SKM-1 treated with dmso at 0.1 percent for 144 hours (cell line): ENCODE measurements around the gene SCN3B.
"Not testable (repeated sequence)": the region's sequence is repeated elsewhere in the genome, so short reads cannot be mapped to it uniquely, and the experiment has no call there.

ENCODE experiments used
- DNase-seq: peaks from one replicate; lab custom pipeline; 2025; ENCODE audit not compliant: unreplicated experiment; lab: John Stamatoyannopoulos, UW

SCN3B gene

DNA sequence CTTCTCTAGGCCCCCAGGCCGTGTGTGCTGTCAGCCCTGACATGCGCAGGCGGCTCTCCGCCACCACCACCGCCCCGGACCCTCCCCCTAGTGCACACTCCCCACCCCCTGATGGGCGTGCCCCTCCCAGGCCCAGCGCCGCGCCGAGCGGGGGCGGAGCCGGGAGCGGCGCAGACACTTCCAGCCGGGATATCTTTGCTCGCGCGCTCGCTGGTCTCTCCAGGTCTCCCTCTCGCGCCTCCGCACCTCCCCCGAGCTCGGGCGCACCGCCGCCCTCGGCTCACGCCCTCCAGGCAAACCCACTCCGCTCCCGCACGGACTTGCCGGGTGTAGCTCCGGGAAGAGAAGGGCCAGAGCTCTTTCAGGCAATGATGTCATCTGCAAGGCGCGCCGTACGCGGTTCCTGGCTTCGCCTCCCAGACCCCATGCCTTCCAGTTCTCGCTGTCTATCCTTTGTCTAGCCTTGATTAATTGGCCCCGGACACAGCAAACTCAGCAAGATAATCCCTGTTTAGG is at the start of gene SCN3B:
Gene SCN3B (minus strand): TSS at position 59 of the 516 bp plus-strand sequence. CDS start 823 bp downstream, outside the sequence.
- no peak for DNase-seq

DNA sequence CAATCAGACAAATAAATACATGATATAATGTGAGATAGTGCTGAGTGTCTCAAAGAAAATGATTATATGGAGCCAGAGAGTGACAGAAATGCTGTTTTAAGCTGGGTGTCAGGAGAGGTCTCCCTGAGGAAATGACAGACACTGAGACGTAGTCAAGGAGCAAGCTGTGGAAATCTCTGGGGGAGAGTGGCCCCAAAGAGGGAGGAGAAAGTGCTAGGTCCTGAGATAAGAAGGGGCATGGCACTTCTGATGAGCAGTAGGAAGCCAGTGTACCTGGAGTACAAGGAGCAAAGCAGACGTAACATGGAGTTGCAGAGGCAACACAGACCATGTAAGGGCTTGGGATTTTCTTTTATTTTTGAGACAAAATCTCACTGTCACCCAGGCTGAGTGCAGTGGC is 48.3 kb upstream of the SCN3B start:
- no peak for DNase-seq

GRCh38 chr11:123702139-123702538 is 47.7 kb upstream of the SCN3B start:
- DNase-seq = no peak

DNA sequence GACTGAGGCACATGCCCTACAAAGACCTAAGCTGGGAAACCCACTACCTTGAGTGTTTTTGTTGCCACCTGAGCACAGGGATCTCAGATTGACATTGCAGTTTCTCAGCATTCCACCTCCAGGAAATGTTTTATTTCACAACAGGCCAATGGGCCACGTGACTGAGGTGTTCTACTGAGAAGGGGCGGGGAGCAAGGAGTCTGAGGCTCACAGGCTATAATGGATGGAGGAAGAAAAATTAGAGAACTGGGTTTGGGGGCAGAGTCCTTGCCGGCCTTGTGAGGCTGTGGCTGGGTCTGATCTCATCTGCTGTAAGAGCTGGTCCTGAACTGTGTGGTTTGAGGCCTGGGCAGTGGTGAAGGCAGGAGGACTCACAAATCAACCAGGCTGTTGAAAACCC is 46.3 kb upstream of the SCN3B start:
- DNase-seq = peak; percentile 51

DNA sequence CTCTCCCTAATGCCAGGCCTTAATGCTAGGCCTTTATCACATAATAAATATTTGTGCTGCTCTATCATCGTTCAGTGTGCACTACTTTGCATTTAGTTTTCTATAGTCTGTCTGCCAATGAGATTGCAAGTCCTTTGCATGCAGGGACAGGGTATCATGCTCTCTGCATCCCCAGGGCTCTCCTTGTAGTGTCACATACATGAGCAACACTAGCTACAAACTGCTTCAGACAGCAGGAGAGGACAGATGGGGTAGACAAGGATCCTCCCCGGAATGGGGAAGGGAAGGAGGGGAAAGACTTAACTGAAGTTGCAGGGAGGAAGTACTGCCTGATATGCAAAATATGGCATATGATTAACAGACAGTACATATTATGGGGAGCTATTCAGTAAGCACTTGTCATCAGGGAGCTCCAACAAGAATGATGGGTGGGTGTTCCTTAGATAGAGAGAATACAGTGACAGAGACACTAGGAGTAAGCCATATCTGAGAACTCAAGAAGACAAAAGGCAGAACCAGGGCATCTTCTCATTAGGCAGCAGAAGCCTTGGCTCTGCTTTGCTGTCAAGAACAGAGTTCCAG is 44.2 kb upstream of the SCN3B start:
- DNase-seq = no peak

DNA sequence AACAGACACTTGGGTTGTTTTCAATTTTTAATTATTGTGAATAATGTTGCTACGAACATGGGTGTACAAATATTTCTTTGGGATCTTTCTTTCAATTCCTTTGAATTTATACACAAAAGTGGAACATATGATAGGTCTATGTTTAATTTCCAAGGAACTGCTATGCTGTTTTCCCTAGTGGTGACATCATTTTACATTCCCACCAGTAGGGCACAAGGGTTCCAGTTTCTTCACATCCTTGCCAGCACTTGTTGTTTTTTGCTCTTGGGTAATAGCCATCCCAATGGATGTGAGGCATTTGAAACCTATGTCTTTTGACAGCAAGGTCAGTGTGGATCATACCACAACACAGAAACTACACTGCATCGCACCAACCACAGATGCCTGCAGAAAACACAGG is 41.8 kb upstream of the SCN3B start:
- no peak for DNase-seq

GRCh38 chr11:123695231-123695630 is 40.8 kb upstream of the SCN3B start:
- DNase-seq = no peak

- no peak for DNase-seq
Measured at GRCh38 chr11:123694551-123694950, 40.1 kb upstream of the SCN3B start.

DNA sequence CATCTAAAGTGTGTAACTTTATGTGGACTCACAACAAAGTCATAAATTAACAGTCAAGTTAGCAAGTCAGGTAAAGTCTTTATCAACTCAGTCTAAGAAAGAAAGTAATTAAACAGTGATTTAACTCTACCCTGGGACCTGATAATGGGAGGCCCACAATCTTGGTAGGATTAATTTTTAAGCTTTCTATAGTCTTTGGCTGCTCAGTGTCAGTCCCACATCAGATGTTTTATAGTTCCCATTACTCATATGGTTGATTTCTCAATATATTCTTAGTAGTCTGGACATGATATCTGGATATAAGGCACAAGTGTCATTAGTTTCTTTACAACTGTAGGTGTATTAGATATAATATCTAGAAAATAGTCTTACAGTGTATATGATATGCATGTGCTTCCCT is 38.5 kb upstream of the SCN3B start:
- DNase-seq = no peak

GRCh38 chr11:123690485-123690884 is 36.1 kb upstream of the SCN3B start:
- no peak for DNase-seq

GRCh38 chr11:123684601-123685000 is 30.2 kb upstream of the SCN3B start:
- DNase-seq = no peak

GRCh38 chr11:123683428-123684170 is 29.2 kb upstream of the SCN3B start:
- DNase-seq = no peak

DNA sequence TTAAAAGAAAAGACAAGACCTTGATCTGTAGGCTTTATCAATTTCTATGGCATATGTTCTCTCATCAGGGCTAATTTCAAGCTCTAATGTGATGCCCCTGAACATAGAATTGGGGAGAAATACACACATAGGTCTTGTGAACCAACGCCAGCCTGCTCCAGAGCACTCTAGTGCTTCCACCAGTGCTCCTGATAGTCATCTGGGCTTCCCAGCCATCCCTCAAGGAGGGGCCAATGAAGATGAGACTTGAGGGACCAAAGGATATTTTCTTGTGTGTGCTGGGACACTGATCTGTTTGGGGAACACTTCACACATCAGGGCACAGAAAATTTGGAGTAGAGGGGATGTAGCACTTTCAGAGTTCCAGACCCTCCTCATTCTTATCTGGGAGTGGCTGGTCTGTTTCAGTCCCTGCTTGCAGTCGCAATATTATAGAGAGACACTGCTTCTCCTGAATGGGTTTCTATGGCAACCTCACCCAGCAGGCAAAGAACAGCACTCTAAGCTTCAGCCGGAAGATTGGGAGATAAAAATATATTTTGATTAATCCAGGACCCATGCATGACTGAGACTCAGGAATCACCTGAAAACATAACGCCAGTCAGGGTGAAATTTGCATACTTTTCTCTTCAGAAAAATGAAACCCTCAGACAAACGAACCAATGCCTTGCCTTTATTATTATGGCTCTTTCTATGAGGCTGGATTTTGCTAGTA is 28.4 kb upstream of the SCN3B start:
- no peak for DNase-seq

DNA sequence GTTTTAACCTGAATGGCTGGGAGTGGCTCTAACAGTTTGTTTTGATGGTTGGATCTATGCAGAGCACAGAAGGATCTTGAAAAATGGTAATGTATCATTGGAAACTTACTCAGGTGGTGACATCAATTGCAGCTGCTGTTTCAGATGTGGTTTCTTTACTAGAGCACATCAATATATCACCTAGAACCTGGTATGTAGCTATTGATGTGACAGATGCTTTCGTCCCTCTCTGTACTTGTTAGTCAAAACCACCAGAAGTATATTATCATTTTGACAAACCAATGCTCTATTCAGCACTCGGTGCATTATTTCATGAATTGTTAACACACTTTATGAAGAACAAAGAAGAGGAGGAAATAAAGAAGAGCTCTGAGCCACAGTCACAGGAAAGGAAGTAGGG is 26.6 kb upstream of the SCN3B start:
- no peak for DNase-seq

DNA sequence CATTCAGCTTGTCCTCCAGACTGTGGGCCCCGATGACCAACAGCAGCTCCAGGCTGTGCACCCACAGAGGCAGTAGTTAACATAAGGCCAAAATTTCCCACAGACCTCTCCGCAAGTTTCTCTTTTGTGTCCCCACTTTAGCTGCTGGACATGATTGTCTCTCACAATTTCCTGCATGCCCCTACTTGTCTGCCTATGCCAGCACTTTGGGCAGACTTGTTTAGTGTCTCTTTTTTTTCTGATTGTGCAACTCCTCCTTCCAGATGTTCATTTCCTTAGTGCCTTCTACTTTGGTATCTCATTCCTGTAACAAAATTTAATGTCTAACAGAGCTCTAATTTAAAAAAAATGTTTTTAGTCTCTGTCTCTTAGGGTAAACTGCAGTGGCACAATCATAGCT is 23.8 kb upstream of the SCN3B start:
- no peak for DNase-seq

DNA sequence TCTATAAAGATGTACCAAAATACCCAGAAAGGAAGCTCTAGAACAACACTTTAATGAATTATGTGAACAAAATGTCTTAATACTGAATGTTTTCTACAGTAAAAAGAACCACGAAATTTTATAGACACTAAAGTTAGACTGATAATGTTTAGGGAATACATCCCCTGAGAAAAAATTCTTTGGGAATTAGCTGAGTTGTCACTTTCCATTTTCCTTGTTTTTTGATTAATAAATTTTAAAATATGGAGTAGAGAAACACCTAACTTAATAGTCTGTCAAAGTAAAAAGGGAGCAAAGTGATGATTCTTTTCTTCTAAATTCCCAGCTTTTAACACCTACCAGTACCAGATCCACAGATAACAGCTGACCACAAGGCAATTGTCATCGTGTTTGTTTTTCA is 23.1 kb upstream of the SCN3B start:
- no peak for DNase-seq

DNA sequence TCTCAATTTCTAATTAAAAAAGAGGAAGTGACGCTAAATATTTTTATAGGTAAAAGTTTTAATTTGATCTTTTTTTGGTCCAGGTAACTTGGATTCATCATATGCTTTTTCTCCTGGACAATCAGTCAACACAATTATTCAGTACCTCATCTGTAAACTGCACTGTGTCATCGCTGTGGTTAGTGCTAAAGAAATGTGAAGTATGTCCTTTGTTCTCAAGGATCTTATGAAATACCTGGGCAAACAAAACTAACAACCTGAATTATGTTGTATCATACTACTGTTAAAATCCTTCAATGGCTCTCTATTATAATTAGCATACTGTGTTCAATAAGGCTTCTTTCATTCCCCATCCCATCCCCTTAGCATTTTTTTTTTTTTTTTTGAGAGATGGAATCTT is 19.9 kb upstream of the SCN3B start:
- DNase-seq = no peak

- no peak for DNase-seq
Measured at GRCh38 chr11:123672568-123672967, 18.1 kb upstream of the SCN3B start.

DNA sequence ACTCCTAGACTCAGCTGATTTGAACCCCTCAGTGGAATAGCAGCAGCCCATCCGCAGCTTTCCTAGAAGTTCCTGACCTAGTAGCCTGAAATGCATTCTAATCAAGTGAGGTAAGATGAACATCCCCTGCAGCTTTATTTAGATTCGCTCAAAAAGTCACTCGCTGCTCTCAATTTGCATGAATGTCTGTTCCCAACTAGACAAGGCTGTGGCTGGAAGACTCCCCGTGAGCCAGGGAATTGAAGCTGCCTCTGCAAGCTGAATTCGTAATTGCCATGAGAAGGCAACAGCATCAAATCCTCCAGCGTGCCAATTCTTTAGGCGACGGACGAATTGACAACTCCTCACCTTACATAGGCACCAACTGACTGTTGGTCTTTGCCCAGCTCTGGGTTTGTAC is 17.1 kb upstream of the SCN3B start:
- DNase-seq = no peak

- no peak for DNase-seq
Measured at GRCh38 chr11:123670081-123670480, 15.7 kb upstream of the SCN3B start.

- no peak for DNase-seq
Measured at GRCh38 chr11:123665306-123665705, 10.9 kb upstream of the SCN3B start.

GRCh38 chr11:123659965-123660364 is 5.5 kb upstream of the SCN3B start:
- not testable (repeated sequence) for DNase-seq
